H9 (cell line): ENCODE data around the gene ZNF160. TPM values are rescaled to one million over a fixed set of nuclear protein-coding genes. Genes with fewer than 3 reads are reported as not detected.

Experiments used
- DNase-seq: peaks from one replicate; pipeline ENCODE4 v3.0.0-alpha.2; 2017
- H2AFZ ChIP-seq: one replicate; pipeline ENCODE4 v1.6.1; 2013; ENCODE audit warnings: mild to moderate bottlenecking, low read length, control low read depth, moderate library complexity
- H2AK5ac ChIP-seq: 2 replicates; pipeline ENCODE4 v1.6.1; 2013; ENCODE audit warnings: low read length, control low read depth, mixed read lengths; ENCODE audit not compliant: insufficient read length
- H2BK120ac ChIP-seq: one replicate; pipeline ENCODE4 v1.6.1; 2013; ENCODE audit warnings: low read depth, mild to moderate bottlenecking, low read length, control low read depth, inconsistent platforms; ENCODE audit not compliant: poor library complexity, severe bottlenecking
- H2BK12ac ChIP-seq: 2 replicates; pipeline ENCODE4 v1.6.1; 2013; ENCODE audit warnings: low read length, control low read depth, mixed read lengths, low read depth; ENCODE audit not compliant: insufficient read length
- H2BK15ac ChIP-seq: 2 replicates; pipeline ENCODE4 v1.6.1; 2013; ENCODE audit warnings: low read depth, low read length, control low read depth
- H2BK20ac ChIP-seq: one replicate; pipeline ENCODE4 v1.6.1; 2013; ENCODE audit warnings: low read depth, mild to moderate bottlenecking, low read length, control low read depth, inconsistent platforms; ENCODE audit not compliant: poor library complexity, severe bottlenecking
- H2BK5ac ChIP-seq: 2 replicates; pipeline ENCODE4 v1.6.1; 2013; ENCODE audit warnings: low read length, control low read depth, mixed read lengths; ENCODE audit not compliant: insufficient read length
- H3K14ac ChIP-seq: 2 replicates; pipeline ENCODE4 v1.6.1; 2013; ENCODE audit warnings: low read length, control low read depth; ENCODE audit not compliant: insufficient read depth
- H3K18ac ChIP-seq: 2 replicates; pipeline ENCODE4 v1.6.1; 2013; ENCODE audit warnings: low read depth, mild to moderate bottlenecking, mixed read lengths, low read length, control low read depth; ENCODE audit not compliant: insufficient read length
- H3K23ac ChIP-seq: 2 replicates; pipeline ENCODE4 v1.6.1; 2013; ENCODE audit warnings: low read length, control low read depth, mixed read lengths, low read depth; ENCODE audit not compliant: insufficient read length
- H3K23me2 ChIP-seq: 2 replicates; pipeline ENCODE4 v1.6.1; 2013; ENCODE audit warnings: low read depth, mild to moderate bottlenecking, mixed read lengths, low read length, control low read depth; ENCODE audit not compliant: insufficient read length, poor library complexity, severe bottlenecking
- H3K27ac ChIP-seq: 2 replicates; pipeline ENCODE4 v1.5.1; 2013; ENCODE audit warnings: low read length, control low read depth, mixed read lengths, low read depth; ENCODE audit not compliant: insufficient read length
- H3K27me3 ChIP-seq: 2 replicates; pipeline ENCODE4 v1.6.1; 2013; ENCODE audit warnings: low read length, control low read depth, inconsistent platforms; ENCODE audit not compliant: insufficient read depth
- H3K4ac ChIP-seq: 2 replicates; pipeline ENCODE4 v1.6.1; 2013; ENCODE audit warnings: low read depth, mild to moderate bottlenecking, control low read depth, inconsistent platforms, low read length, moderate library complexity
- H3K4me1 ChIP-seq: 2 replicates; pipeline ENCODE4 v1.6.1; 2013; ENCODE audit warnings: low read length, control low read depth, inconsistent platforms; ENCODE audit not compliant: insufficient read depth
- H3K4me2 ChIP-seq: 2 replicates; pipeline ENCODE4 v1.6.1; 2013; ENCODE audit warnings: low read length, control low read depth, mixed read lengths; ENCODE audit not compliant: insufficient read length, insufficient read depth
- H3K56ac ChIP-seq: 2 replicates; pipeline ENCODE4 v1.6.1; 2013; ENCODE audit warnings: low read depth, mild to moderate bottlenecking, mixed read lengths, low read length, control low read depth; ENCODE audit not compliant: insufficient read length
- H3K79me1 ChIP-seq: 2 replicates; pipeline ENCODE4 v1.6.1; 2013; ENCODE audit warnings: low read depth, mild to moderate bottlenecking, moderate library complexity, low read length, control low read depth, inconsistent platforms; ENCODE audit not compliant: insufficient read depth, poor library complexity, severe bottlenecking
- H3K79me2 ChIP-seq: 2 replicates; pipeline ENCODE4 v1.6.1; 2013; ENCODE audit warnings: low read length, control low read depth, inconsistent platforms; ENCODE audit not compliant: insufficient read depth
- H3K9ac ChIP-seq: 2 replicates; pipeline ENCODE4 v1.6.1; 2013; ENCODE audit warnings: low read length, control low read depth, mixed read lengths; ENCODE audit not compliant: insufficient read length; ENCODE audit errors: extremely low read depth
- H3K9me3 ChIP-seq: one replicate; pipeline ENCODE4 v1.6.1; 2013; ENCODE audit warnings: low read depth, low read length, inconsistent platforms; ENCODE audit not compliant: control insufficient read depth
- H3T11ph ChIP-seq: one replicate; pipeline ENCODE4 v1.6.1; 2013; ENCODE audit warnings: mild to moderate bottlenecking, low read length, control low read depth, inconsistent platforms
- H4K20me1 ChIP-seq: one replicate; pipeline ENCODE4 v1.6.1; 2013; ENCODE audit not compliant: control insufficient read depth, insufficient read length, insufficient read depth
- H4K5ac ChIP-seq: 2 replicates; pipeline ENCODE4 v1.6.1; 2013; ENCODE audit warnings: low read depth, mild to moderate bottlenecking, mixed read lengths, low read length, control low read depth; ENCODE audit not compliant: insufficient read length
- H4K8ac ChIP-seq: replicated peaks from 2 replicates; pipeline ENCODE4 v1.6.1; 2013; ENCODE audit warnings: low read length, control low read depth, mixed read lengths, low read depth; ENCODE audit not compliant: insufficient read length
- H4K91ac ChIP-seq: 2 replicates; pipeline ENCODE4 v1.6.1; 2013; ENCODE audit warnings: low read depth, mild to moderate bottlenecking, moderate library complexity, mixed read lengths, low read length, control low read depth; ENCODE audit not compliant: insufficient read length
- H3K27ac Mint-ChIP-seq, 3 experiments: 2 replicates in 2 of 3; 3 replicates in 1 of 3; pipeline ENCODE4 v1.8.0; 2020 to 2021; ENCODE audit warnings: mixed read lengths in 3 of 3, mild to moderate bottlenecking in 1 of 3, moderate library complexity in 1 of 3
- H3K27me3 Mint-ChIP-seq: 2 replicates; pipeline ENCODE4 v1.8.0; 2021; ENCODE audit warnings: low read depth, mild to moderate bottlenecking, moderate library complexity, mixed read lengths
- H3K36me3 Mint-ChIP-seq, 3 experiments: 2 replicates in 2 of 3; 3 replicates in 1 of 3; pipeline ENCODE4 v1.8.0; 2020 to 2021; ENCODE audit warnings: low read depth in 3 of 3, mixed read lengths in 3 of 3; ENCODE audit not compliant: insufficient read depth in 1 of 3
- H3K4me1 Mint-ChIP-seq, 2 experiments: 2 replicates each; pipeline ENCODE4 v1.8.0; 2020; ENCODE audit warnings: mixed read lengths in 2 of 2
- H3K4me3 Mint-ChIP-seq, 2 experiments: 2 replicates in 1 of 2; 3 replicates in 1 of 2; pipeline ENCODE4 v1.8.0; 2020 to 2021; ENCODE audit warnings: mild to moderate bottlenecking in 2 of 2, mixed read lengths in 2 of 2, moderate library complexity in 1 of 2
- H3K9me3 Mint-ChIP-seq, 2 experiments: 2 replicates in 1 of 2; 3 replicates in 1 of 2; pipeline ENCODE4 v1.8.0; 2020; ENCODE audit warnings: mild to moderate bottlenecking in 2 of 2, mixed read lengths in 2 of 2, moderate library complexity in 1 of 2
- CTCF ChIP-seq: fragments of 200-600 bp; sonication (generic); conservative IDR thresholded peaks from 3 replicates; pipeline ENCODE4 v1.8.0; 2021; ENCODE audit warnings: antibody characterized with exemption, mild to moderate bottlenecking
- WGBS: extraction: QIAGEN DNeasy Blood & Tissue Kit; methylation state at CpG from one replicate; pipeline ENCODE4 v1.1.7; 2013; ENCODE audit warnings: missing lambda C conversion rate, low lambda C conversion rate, mixed read lengths; ENCODE audit not compliant: insufficient read length; ENCODE audit errors: extremely low coverage; 5-methylcytosine and 5-hydroxymethylcytosine counted together
- total RNA-seq: library from RNA; stranded (reverse); gene quantifications from 2 replicates; pipeline ENCODE4 v1.2.1, GENCODE V29; 2021

Gene ZNF160
- total RNA-seq, 1 experiment from 2014 or later: 31.1 TPM

- H3K14ac ChIP-seq: no peak overlapping the region
- WGBS: no CpG with 5 or more reads among the region's 3 CpGs
- no peak overlapping the region for H3K56ac ChIP-seq
- H2BK20ac ChIP-seq: no peak overlapping the region
- H4K5ac ChIP-seq: no peak overlapping the region
- no peaks in the 10 kb centered on the region for H4K20me1 ChIP-seq
- no peaks in the 10 kb centered on the region for H3K4me1 ChIP-seq
- H3T11ph ChIP-seq: no peak overlapping the region
- H2AFZ ChIP-seq: no peak overlapping the region
- H3K4me2 ChIP-seq: no peak overlapping the region
- H2BK120ac ChIP-seq: no peak overlapping the region
- no peak overlapping the region for H2AK5ac ChIP-seq
- H4K91ac ChIP-seq: no peak overlapping the region
- no peak overlapping the region for H3K27ac Mint-ChIP-seq
- no peak overlapping the region for H3K23ac ChIP-seq
- H3K9ac ChIP-seq: no peak overlapping the region
- H3K27me3 Mint-ChIP-seq: no peaks in the 10 kb centered on the region
- no peaks in the 10 kb centered on the region for H3K9me3 ChIP-seq
- H3K27me3 ChIP-seq: no peaks in the 10 kb centered on the region
- no peak overlapping the region for H3K4me3 Mint-ChIP-seq
- no peak for TF ChIP-seq CTCF
- no peaks in the 10 kb centered on the region for H3K23me2 ChIP-seq
- H3K36me3 Mint-ChIP-seq: peaks cover 61 to 82% (median 81%) of the 10 kb centered on the region in 3 experiments
- H2BK12ac ChIP-seq: no peak overlapping the region
- H2BK15ac ChIP-seq: no peak overlapping the region
- no peaks in the 10 kb centered on the region for H3K4me1 Mint-ChIP-seq
- no peaks in the 10 kb centered on the region for H3K79me1 ChIP-seq
- peaks cover 9 to 14% of the 10 kb centered on the region in 2 experiments; a peak in 3 of 5 replicates for H3K9me3 Mint-ChIP-seq
- no peak overlapping the region for H2BK5ac ChIP-seq
- H3K79me2 ChIP-seq: no peaks in the 10 kb centered on the region
- no peak for DNase-seq
- no peak overlapping the region for H3K27ac ChIP-seq
- H3K4ac ChIP-seq: no peak overlapping the region
- H3K18ac ChIP-seq: no peak overlapping the region
- no peak overlapping the region for H4K8ac ChIP-seq
Measured at GRCh38 chr19:53082929-53083328, 20.3 kb downstream of the ZNF160 start.
